A549 (cell line): ENCODE measurements around the gene MPZL2. TPM values are rescaled to one million over a fixed set of nuclear protein-coding genes. Genes with fewer than 3 reads are reported as not detected.

Experiments
- ATAC-seq, 2 experiments: fragments of 200-7000 bp in 1 of 2; fragments of >200 bp in 1 of 2; cut with Nextera tagmentation in 1 of 2; cut with Tn5 transposase in 1 of 2; 3 replicates each; pipeline versions ENCODE4 v1.8.0 to v1.9.1; 2018 to 2020; ENCODE audit warnings: mild to moderate bottlenecking in 1 of 2, moderate library complexity in 1 of 2
- CTCF ChIA-PET: fragments of 300-600 bp; sonication (Branson Sonifier 250); formaldehyde crosslinking; extraction: SDS; loops from one replicate; lab custom pipeline; 2021; ENCODE audit warnings: antibody characterized with exemption, inconsistent platforms; lab: Yijun Ruan, JAX
- POLR2A ChIA-PET: fragments of 350-600 bp; formaldehyde crosslinking; extraction: SDS; loops from one replicate; lab custom pipeline; 2021; ENCODE audit warnings: antibody characterized with exemption, inconsistent platforms; lab: Yijun Ruan, JAX
- DNase-seq, 2 experiments: peaks; one replicate each; pipeline versions ENCODE4 v3.0.0 to v3.0.0-alpha.2; 2011 to 2016; ENCODE audit warnings: low read depth in 1 of 2, low spot score in 1 of 2
- FAIRE-seq: peaks from 2 replicates; lab custom pipeline; 2011; peaks lifted over from hg19 to GRCh38; lab: Jason Lieb, UNC
- H3K27ac ChIP-seq, 2 experiments: fragments of >200 bp; sonication (Bioruptor Twin); formaldehyde crosslinking; 3 replicates each; pipeline ENCODE4 v1.5.1; 2016 to 2017
- H3K4me1 ChIP-seq: fragments of >200 bp; sonication (Bioruptor Twin); formaldehyde crosslinking; 3 replicates; pipeline ENCODE4 v1.6.1; 2016
- H3K4me2 ChIP-seq: fragments of >200 bp; sonication (Bioruptor Twin); formaldehyde crosslinking; 3 replicates; pipeline ENCODE4 v1.6.1; 2016
- H3K4me3 ChIP-seq: fragments of >200 bp; sonication (Bioruptor Twin); formaldehyde crosslinking; 3 replicates; pipeline ENCODE4 v1.5.1; 2016
- H3K9me3 ChIP-seq: fragments of >200 bp; sonication (Bioruptor Twin); formaldehyde crosslinking; 3 replicates; pipeline ENCODE4 v1.6.1; 2016
- BCL3 ChIP-seq: fragments of >200 bp; sonication (Bioruptor Twin); formaldehyde crosslinking; IDR thresholded peaks from 3 replicates; pipeline ENCODE4 v1.6.1; 2016
- BHLHE40 ChIP-seq: IDR thresholded peaks from 2 replicates; pipeline ENCODE4 v1.6.1; 2012; ENCODE audit warnings: low read depth, low read length, inconsistent platforms
- CBX2 ChIP-seq: fragments of 200-600 bp; sonication (generic); IDR thresholded peaks from 2 replicates; pipeline ENCODE4 v1.6.1; 2016; ENCODE audit warnings: low read depth, mild to moderate bottlenecking, borderline replicate concordance
- CBX8 ChIP-seq: fragments of 200-600 bp; sonication (generic); IDR thresholded peaks from 2 replicates; pipeline ENCODE4 v1.6.1; 2016
- CEBPB ChIP-seq, 2 experiments: fragments of >200 bp in 1 of 2; sonication (Bioruptor Twin) in 1 of 2; formaldehyde crosslinking in 1 of 2; IDR thresholded peaks; 2 replicates each; pipeline ENCODE4 v1.6.1; 2012 to 2016
- CHD4 ChIP-seq: fragments of 200-600 bp; sonication (generic); IDR thresholded peaks from 2 replicates; pipeline ENCODE4 v1.6.1; 2016; ENCODE audit warnings: antibody characterized with exemption, mild to moderate bottlenecking, borderline replicate concordance
- EHF ChIP-seq: fragments of 250-450 bp; sonication (Bioruptor Pico); IDR thresholded peaks from 2 replicates; pipeline ENCODE4 v1.5.0; 2020; ENCODE audit warnings: mild to moderate bottlenecking
- EHMT2 ChIP-seq: fragments of 200-600 bp; sonication (generic); IDR thresholded peaks from 2 replicates; pipeline ENCODE4 v1.6.1; 2016; ENCODE audit warnings: antibody characterized with exemption, low read depth, mild to moderate bottlenecking, moderate library complexity
- EP300 ChIP-seq, 2 experiments: fragments of >200 bp; sonication (Bioruptor Twin); formaldehyde crosslinking; IDR thresholded peaks; 2 replicates in 1 of 2; 3 replicates in 1 of 2; pipeline ENCODE4 v1.6.1; 2016 to 2017
- FOSB ChIP-seq: fragments of 250-450 bp; sonication (Bioruptor Pico); IDR thresholded peaks from 2 replicates; pipeline ENCODE4 v1.5.0; 2020; ENCODE audit warnings: mild to moderate bottlenecking, moderate library complexity
- HDAC2 ChIP-seq: fragments of 200-600 bp; sonication (generic); IDR thresholded peaks from 2 replicates; pipeline ENCODE4 v1.6.1; 2016
- HOXA7 ChIP-seq: fragments of 250-450 bp; sonication (Bioruptor Pico); IDR thresholded peaks from 2 replicates; pipeline ENCODE4 v1.5.0; 2020; ENCODE audit warnings: mild to moderate bottlenecking, moderate library complexity
- HOXB5 ChIP-seq: fragments of 250-450 bp; sonication (Bioruptor Pico); IDR thresholded peaks from 2 replicates; pipeline ENCODE4 v1.5.0; 2020; ENCODE audit warnings: mild to moderate bottlenecking, moderate library complexity
- JUN ChIP-seq, 2 experiments: fragments of >200 bp; sonication (Bioruptor Twin); formaldehyde crosslinking; IDR thresholded peaks; 2 replicates in 1 of 2; 3 replicates in 1 of 2; pipeline ENCODE4 v1.6.1; 2016 to 2017
- KDM1A ChIP-seq: fragments of 200-600 bp; sonication (generic); IDR thresholded peaks from 2 replicates; pipeline ENCODE4 v1.6.1; 2016; ENCODE audit warnings: low read depth, mild to moderate bottlenecking
- KDM5A ChIP-seq: fragments of 200-600 bp; sonication (generic); IDR thresholded peaks from 2 replicates; pipeline ENCODE4 v1.6.1; 2016; ENCODE audit warnings: antibody characterized with exemption, mild to moderate bottlenecking
- MAFK ChIP-seq: fragments of 450-650 bp; IDR thresholded peaks from 2 replicates; pipeline ENCODE4 v1.6.1; 2014; ENCODE audit not compliant: partially characterized antibody
- MAX ChIP-seq: IDR thresholded peaks from 2 replicates; pipeline ENCODE4 v1.6.1; 2012
- MYC ChIP-seq: IDR thresholded peaks from 2 replicates; pipeline ENCODE4 v1.6.1; 2012; ENCODE audit warnings: mild to moderate bottlenecking, inconsistent platforms, low read length, improper control_type of control experiment, borderline replicate concordance
- NFE2L2 ChIP-seq: fragments of 150-350 bp; conservative IDR thresholded peaks from 2 replicates; pipeline ENCODE4 v1.6.1; 2014; ENCODE audit warnings: low read length
- NPAS2 ChIP-seq: fragments of 250-450 bp; sonication (Bioruptor Pico); IDR thresholded peaks from 2 replicates; pipeline ENCODE4 v1.8.0; 2022; ENCODE audit warnings: mild to moderate bottlenecking, moderate library complexity, borderline replicate concordance
- RAD21 ChIP-seq, 2 experiments: fragments of >200 bp in 1 of 2; sonication (Bioruptor Twin) in 1 of 2; formaldehyde crosslinking in 1 of 2; IDR thresholded peaks in 1 of 2; conservative IDR thresholded peaks in 1 of 2; 2 replicates in 1 of 2; 3 replicates in 1 of 2; pipeline ENCODE4 v1.6.1; 2012 to 2018; ENCODE audit warnings: inconsistent platforms in 1 of 2
- RARB ChIP-seq: fragments of 250-450 bp; sonication (Bioruptor Pico); IDR thresholded peaks from 2 replicates; pipeline ENCODE4 v1.8.0; 2021; ENCODE audit warnings: mild to moderate bottlenecking, moderate library complexity
- RFX5 ChIP-seq: fragments of 450-650 bp; IDR thresholded peaks from 2 replicates; pipeline ENCODE4 v1.7.1; 2014; ENCODE audit warnings: antibody characterized with exemption, mild to moderate bottlenecking, moderate library complexity
- SREBF2 ChIP-seq: fragments of 450-650 bp; IDR thresholded peaks from 2 replicates; pipeline ENCODE4 v1.6.1; 2014; ENCODE audit warnings: mild to moderate bottlenecking, moderate library complexity
- TP53 ChIP-seq: fragments of 250-450 bp; sonication (Bioruptor Pico); IDR thresholded peaks from 2 replicates; pipeline ENCODE4 v1.5.0; 2021; ENCODE audit warnings: mild to moderate bottlenecking, moderate library complexity
- ZFP36 ChIP-seq: fragments of 450-650 bp; IDR thresholded peaks from 2 replicates; pipeline ENCODE4 v1.6.1; 2014; ENCODE audit warnings: borderline replicate concordance; ENCODE audit not compliant: partially characterized antibody
- ZSCAN20 ChIP-seq: fragments of 250-450 bp; sonication (Bioruptor Pico); IDR thresholded peaks from 2 replicates; pipeline ENCODE4 v1.8.0; 2022; ENCODE audit warnings: mild to moderate bottlenecking, moderate library complexity
- WGBS: methylation state at CpG from one replicate; pipeline ENCODE4 v1.1.6; 2017; ENCODE audit errors: missing lambda C conversion rate; 5-methylcytosine and 5-hydroxymethylcytosine counted together
- polyA plus RNA-seq, 4 experiments: library from polyadenylated mRNA; depleted of rRNA in 3 of 4; stranded (reverse); fragments of >200 nt; fragmentation: RNase III in 1 of 4; extraction: RNeasy Plus Mini Kit Qiagen cat#74134 plus additional on column Dnase treatment in 1 of 4; gene quantifications; 2 replicates in 3 of 4; 3 replicates in 1 of 4; pipeline ENCODE4 v1.2.3, GENCODE V29; 2011 to 2017
- TF ChIP-seq, protein P1 (sequence below): fragments of 250-450 bp; sonication (Bioruptor Pico); IDR thresholded peaks from 2 replicates; pipeline ENCODE4 v1.5.0; 2020; ENCODE audit warnings: low read depth, mild to moderate bottlenecking, moderate library complexity
- TF ChIP-seq, protein P2 (sequence below): IDR thresholded peaks from 2 replicates; pipeline ENCODE4 v1.6.1; 2012
- TF ChIP-seq, protein P3 (sequence below): fragments of >200 bp; sonication (Bioruptor Twin); formaldehyde crosslinking; IDR thresholded peaks from 2 replicates; pipeline ENCODE4 v1.6.1; 2016

Gene MPZL2
- polyA plus RNA-seq, 2 of the 4 experiments (the other 2 are of a cell fraction), result 0.14 TPM; not detected in 1

GRCh38 chr11:118231461-118231860 is 32.6 kb downstream of the MPZL2 start:
- Histone ChIP-seq H3K9me3 (no peaks in the 10 kb centered on the region), H3K4me1 (no peaks in the 10 kb centered on the region), H3K27ac (no peak overlapping the region), H3K4me2 (no peak overlapping the region), H3K4me3 (no peak overlapping the region)
- ChIA-PET CTCF (no interaction called here), POLR2A (no interaction called here)
- TF ChIP-seq MYC, result no peak
- TF ChIP-seq ZSCAN20 (CRISPR knock-in tag), result no peak
- no peak for TF ChIP-seq SREBF2
- no peak for TF ChIP-seq EP300 (IDR thresholded peaks at IDR 0.05)
- FAIRE-seq, result no peak
- no peak for DNase-seq
- no peak for ATAC-seq

GRCh38 chr11:118230088-118230487 is 34.0 kb downstream of the MPZL2 start:
- POLR2A ChIA-PET, result no interaction called here
- no peak overlapping the region for H3K27ac ChIP-seq

GRCh38 chr11:118229274-118229847 is 34.7 kb downstream of the MPZL2 start:
- Histone ChIP-seq H3K4me3 (no peak overlapping the region), H3K27ac (no peak overlapping the region), H3K9me3 (no peaks in the 10 kb centered on the region), H3K4me2 (no peak overlapping the region), H3K4me1 (no peaks in the 10 kb centered on the region)
- FAIRE-seq (no peak), DNase-seq (no peak), ATAC-seq (no peak)
- POLR2A ChIA-PET, result no interaction called here
- TF ChIP-seq MAFK, result no peak
- no peak for TF ChIP-seq CEBPB (IDR thresholded peaks at IDR 0.05)
- no peak for TF ChIP-seq ZFP36
- TF ChIP-seq MAX, result no peak
- TF ChIP-seq SREBF2, result no peak
- TF ChIP-seq CBX2, result no peak
- no peak for TF ChIP-seq NPAS2 (CRISPR knock-in tag)
- TF ChIP-seq KDM1A, result no peak
- no peak for TF ChIP-seq NFE2L2
- TF ChIP-seq EP300 (IDR thresholded peaks at IDR 0.05), result no peak
- no peak for TF ChIP-seq RAD21 (conservative IDR thresholded peaks at IDR 0.05 in 1 of 2, IDR thresholded peaks at IDR 0.05 in 1 of 2)
- TF ChIP-seq KDM5A, result no peak
- TF ChIP-seq, protein P1, sequence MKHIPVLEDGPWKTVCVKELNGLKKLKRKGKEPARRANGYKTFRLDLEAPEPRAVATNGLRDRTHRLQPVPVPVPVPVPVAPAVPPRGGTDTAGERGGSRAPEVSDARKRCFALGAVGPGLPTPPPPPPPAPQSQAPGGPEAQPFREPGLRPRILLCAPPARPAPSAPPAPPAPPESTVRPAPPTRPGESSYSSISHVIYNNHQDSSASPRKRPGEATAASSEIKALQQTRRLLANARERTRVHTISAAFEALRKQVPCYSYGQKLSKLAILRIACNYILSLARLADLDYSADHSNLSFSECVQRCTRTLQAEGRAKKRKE (CRISPR knock-in tag), result no peak
- WGBS, result 57% methylated on average over 5 of the region's 5 CpGs
- CTCF ChIA-PET, result no interaction called here

More at GRCh38 chr11:118230088-118230487, 34.0 kb downstream of the MPZL2 start:
- no peak for FAIRE-seq
- no peak for DNase-seq
- CTCF ChIA-PET, result no interaction called here
- Histone ChIP-seq H3K4me2 (no peak overlapping the region), H3K4me3 (no peak overlapping the region), H3K9me3 (no peaks in the 10 kb centered on the region), H3K4me1 (no peaks in the 10 kb centered on the region)
- no peak for ATAC-seq
- WGBS, result 72% methylated on average over 3 of the region's 3 CpGs
- no peak for TF ChIP-seq CHD4
- no peak for TF ChIP-seq HOXA7 (CRISPR knock-in tag)
- TF ChIP-seq, protein P2, sequence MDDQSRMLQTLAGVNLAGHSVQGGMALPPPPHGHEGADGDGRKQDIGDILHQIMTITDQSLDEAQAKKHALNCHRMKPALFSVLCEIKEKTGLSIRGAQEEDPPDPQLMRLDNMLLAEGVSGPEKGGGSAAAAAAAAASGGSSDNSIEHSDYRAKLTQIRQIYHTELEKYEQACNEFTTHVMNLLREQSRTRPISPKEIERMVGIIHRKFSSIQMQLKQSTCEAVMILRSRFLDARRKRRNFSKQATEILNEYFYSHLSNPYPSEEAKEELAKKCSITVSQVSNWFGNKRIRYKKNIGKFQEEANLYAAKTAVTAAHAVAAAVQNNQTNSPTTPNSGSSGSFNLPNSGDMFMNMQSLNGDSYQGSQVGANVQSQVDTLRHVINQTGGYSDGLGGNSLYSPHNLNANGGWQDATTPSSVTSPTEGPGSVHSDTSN, result no peak
- no peak for TF ChIP-seq RFX5
- no peak for TF ChIP-seq FOSB
- TF ChIP-seq BHLHE40, result no peak
- no peak for TF ChIP-seq BCL3
- TF ChIP-seq, protein P3, sequence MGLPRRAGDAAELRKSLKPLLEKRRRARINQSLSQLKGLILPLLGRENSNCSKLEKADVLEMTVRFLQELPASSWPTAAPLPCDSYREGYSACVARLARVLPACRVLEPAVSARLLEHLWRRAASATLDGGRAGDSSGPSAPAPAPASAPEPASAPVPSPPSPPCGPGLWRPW, result no peak
- no peak for TF ChIP-seq EHF (CRISPR knock-in tag)
- TF ChIP-seq RARB (CRISPR knock-in tag), result no peak
- no peak for TF ChIP-seq ZSCAN20 (CRISPR knock-in tag)
- TF ChIP-seq HOXB5 (CRISPR knock-in tag), result no peak
- TF ChIP-seq HDAC2, result no peak
- TF ChIP-seq EHMT2, result no peak
- TF ChIP-seq KDM1A, result no peak
- no peak for TF ChIP-seq CBX8
- no peak for TF ChIP-seq CEBPB (IDR thresholded peaks at IDR 0.05)
- TF ChIP-seq KDM5A, result no peak
- no peak for TF ChIP-seq JUN (IDR thresholded peaks at IDR 0.05)
- no peak for TF ChIP-seq TP53
